Esophagus (tissue), 2 donors: ENCODE data around the gene C19orf73. TPM values are rescaled to one million over a fixed set of nuclear protein-coding genes. Genes with fewer than 3 reads are reported as not detected.

ENCODE experiments used
- H3K27ac ChIP-seq, 2 donors: one replicate each; pipeline ENCODE4 v1.5.1; 2013; ENCODE audit warnings: low read depth in 2 of 2, mild to moderate bottlenecking in 2 of 2, inconsistent platforms in 1 of 2, low read length in 1 of 2, moderate library complexity in 1 of 2
- H3K27me3 ChIP-seq, 2 donors: one replicate each; pipeline ENCODE4 v1.6.1; 2013; ENCODE audit warnings: low read length in 2 of 2, control low read depth in 1 of 2, mild to moderate bottlenecking in 1 of 2; ENCODE audit not compliant: insufficient read depth in 2 of 2, control insufficient read depth in 1 of 2
- H3K36me3 ChIP-seq, 2 donors: one replicate each; pipeline ENCODE4 v1.6.1; 2013; ENCODE audit warnings: low read length in 1 of 2; ENCODE audit not compliant: control insufficient read depth in 2 of 2, insufficient read depth in 2 of 2
- H3K4me1 ChIP-seq, 2 donors: one replicate each; pipeline ENCODE4 v1.6.1; 2013; ENCODE audit warnings: low read length in 1 of 2; ENCODE audit not compliant: control insufficient read depth in 2 of 2, insufficient read depth in 2 of 2
- H3K4me3 ChIP-seq, 2 donors: one replicate each; pipeline ENCODE4 v1.5.1; 2013; ENCODE audit warnings: low read length in 2 of 2, mild to moderate bottlenecking in 2 of 2, low read depth in 1 of 2, moderate library complexity in 1 of 2
- H3K9me3 ChIP-seq, 2 donors: one replicate each; pipeline ENCODE4 v1.6.1; 2013; ENCODE audit warnings: mild to moderate bottlenecking in 2 of 2, low read depth in 1 of 2, low read length in 1 of 2, moderate library complexity in 1 of 2; ENCODE audit not compliant: control insufficient read depth in 2 of 2, insufficient read depth in 1 of 2
- WGBS, 2 donors: extraction: QIAGEN DNeasy Blood & Tissue Kit; methylation state at CpG; one replicate each; pipeline ENCODE4 v1.1.7; 2013; 5-methylcytosine and 5-hydroxymethylcytosine counted together
- polyA plus RNA-seq, 2 donors: library from polyadenylated mRNA; stranded (reverse); fragments of 200-250 nt; gene quantifications; one replicate each; pipeline ENCODE4 v1.2.3, GENCODE V29; 2013
- donor health status: healthy with polysubstance abuse.
- donor health status: Bipolar disorder and iron deficiency.

C19orf73 gene
- polyA plus RNA-seq, 2 donors = 2.3 to 5.4 TPM

- 8 to 11% methylated on average over 61 to 68 of the region's 68 CpGs for WGBS, 2 donors
- Histone ChIP-seq H3K4me3 (peak overlapping the region; percentile 71 to 75), H3K27me3 (no peaks in the 10 kb centered on the region), H3K4me1 (peaks cover 2 to 17% of the 10 kb centered on the region in 2 donors), H3K27ac (peak overlapping the region; percentile 68 to 71), H3K36me3 (peaks cover 0 to 2% of the 10 kb centered on the region in 2 donors), H3K9me3 (no peaks in the 10 kb centered on the region)
Observed at GRCh38 chr19:49114630-49115363, 4.1 kb downstream of the C19orf73 start.

GRCh38 chr19:49113762-49114629 lies 4.9 kb downstream of the C19orf73 start, which contains the start of gene LIN7B:
Gene LIN7B, plus strand, starts transcription at chr19:49114370. Its CDS starts 35 bp downstream, at chr19:49114405.
- peak within 1 kb of the TSS; percentile 71 to 75 for H3K4me3 ChIP-seq
- H3K27me3 ChIP-seq = no peaks in the 10 kb centered on the region
- 0 to 1% methylated on average over 30 to 66 of the region's 66 CpGs for WGBS, 2 donors
- peaks cover 2 to 17% of the 10 kb centered on the region in 2 donors for H3K4me1 ChIP-seq
- H3K36me3 ChIP-seq = peaks cover 0 to 4% of the 10 kb centered on the region in 2 donors
- H3K27ac ChIP-seq = peak within 1 kb of the TSS; percentile 68 to 71
- H3K9me3 ChIP-seq = no peaks in the 10 kb centered on the region

- H3K9me3 ChIP-seq = no peaks in the 10 kb centered on the region
- H3K4me3 ChIP-seq = no peak overlapping the region
- H3K36me3 ChIP-seq = peaks cover 4 to 29% of the 10 kb centered on the region in 2 donors
- H3K4me1 ChIP-seq = peaks cover 0 to 8% of the 10 kb centered on the region in 2 donors
- H3K27ac ChIP-seq = no peak overlapping the region
- no peaks in the 10 kb centered on the region for H3K27me3 ChIP-seq
- WGBS, 2 donors = 77 to 80% methylated on average over 11 of the region's 11 CpGs
Observed at GRCh38 chr19:49111218-49111998, 7.5 kb downstream of the C19orf73 start.

GRCh38 chr19:49110567-49110966 lies 8.4 kb downstream of the C19orf73 start:
- Histone ChIP-seq H3K36me3 (peaks cover 4 to 32% of the 10 kb centered on the region in 2 donors), H3K4me3 (no peak overlapping the region), H3K27ac (no peak overlapping the region), H3K4me1 (peaks cover 0 to 8% of the 10 kb centered on the region in 2 donors), H3K9me3 (no peaks in the 10 kb centered on the region), H3K27me3 (no peaks in the 10 kb centered on the region)
- 26 to 51% methylated on average over 3 of the region's 3 CpGs for WGBS, 2 donors

- 81 to 88% methylated on average over 8 of the region's 8 CpGs for WGBS, 2 donors
- H3K9me3 ChIP-seq = no peaks in the 10 kb centered on the region
- H3K27me3 ChIP-seq = no peaks in the 10 kb centered on the region
- no peak overlapping the region for H3K4me3 ChIP-seq
- no peak overlapping the region for H3K27ac ChIP-seq
- H3K4me1 ChIP-seq = peaks cover 0 to 4% of the 10 kb centered on the region in 2 donors
- peaks cover 9 to 38% of the 10 kb centered on the region in 2 donors for H3K36me3 ChIP-seq
Observed at GRCh38 chr19:49109569-49110233, 9.2 kb downstream of the C19orf73 start.

DNA sequence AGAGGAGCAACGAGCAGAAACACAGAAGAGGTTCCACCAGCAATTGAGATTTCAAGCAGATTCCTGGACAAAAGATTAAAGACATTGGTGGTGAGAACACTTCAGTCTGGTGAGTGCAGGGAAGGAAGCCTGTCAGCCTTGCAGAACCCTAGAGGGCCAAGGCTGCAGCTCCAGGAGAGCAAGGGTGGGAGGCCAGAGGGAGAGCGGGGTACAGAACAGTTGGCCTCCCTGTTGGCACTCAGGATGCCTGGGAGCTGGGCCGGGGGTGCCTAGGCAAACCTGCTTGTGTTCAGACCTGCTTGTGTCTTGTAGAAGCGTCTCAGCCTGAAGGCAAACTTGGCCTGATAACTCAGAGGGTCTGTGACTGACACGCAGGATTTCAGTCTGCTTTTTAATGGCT lies 9.9 kb downstream of the C19orf73 start:
- WGBS, 2 donors = 67 to 74% methylated on average over 5 of the region's 5 CpGs
- peaks cover 10 to 44% of the 10 kb centered on the region in 2 donors for H3K36me3 ChIP-seq

DNA sequence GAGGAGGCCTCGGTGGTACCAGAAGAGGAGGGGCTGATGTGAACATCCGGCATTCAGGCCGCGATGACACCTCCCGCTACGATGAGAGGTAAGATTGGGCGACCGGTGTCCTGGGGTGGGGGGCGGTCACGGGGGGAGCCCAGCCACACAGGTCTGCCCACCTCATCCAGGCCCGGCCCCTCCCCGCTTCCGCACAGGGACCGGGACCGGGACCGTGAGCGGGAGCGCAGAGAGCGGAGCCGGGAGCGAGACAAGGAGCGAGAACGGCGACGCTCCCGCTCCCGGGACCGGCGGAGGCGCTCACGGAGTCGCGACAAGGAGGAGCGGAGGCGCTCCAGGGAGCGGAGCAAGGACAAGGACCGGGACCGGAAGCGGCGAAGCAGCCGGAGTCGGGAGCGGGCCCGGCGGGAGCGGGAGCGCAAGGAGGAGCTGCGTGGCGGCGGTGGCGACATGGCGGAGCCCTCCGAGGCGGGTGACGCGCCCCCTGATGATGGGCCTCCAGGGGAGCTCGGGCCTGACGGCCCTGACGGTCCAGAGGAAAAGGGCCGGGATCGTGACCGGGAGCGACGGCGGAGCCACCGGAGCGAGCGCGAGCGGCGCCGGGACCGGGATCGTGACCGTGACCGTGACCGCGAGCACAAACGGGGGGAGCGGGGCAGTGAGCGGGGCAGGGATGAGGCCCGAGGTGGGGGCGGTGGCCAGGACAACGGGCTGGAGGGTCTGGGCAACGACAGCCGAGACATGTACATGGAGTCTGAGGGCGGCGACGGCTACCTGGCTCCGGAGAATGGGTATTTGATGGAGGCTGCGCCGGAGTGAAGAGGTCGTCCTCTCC lies 11.1 kb downstream of the C19orf73 start:
- Histone ChIP-seq H3K9me3 (no peaks in the 10 kb centered on the region), H3K4me3 (no peak overlapping the region), H3K4me1 (no peaks in the 10 kb centered on the region), H3K36me3 (peaks cover 10 to 49% of the 10 kb centered on the region in 2 donors), H3K27ac (no peak overlapping the region), H3K27me3 (no peaks in the 10 kb centered on the region)
- WGBS, 2 donors = 93 to 96% methylated on average over 88 to 93 of the region's 93 CpGs

More for the DNA sequence above, 9.9 kb downstream of the C19orf73 start:
- no peaks in the 10 kb centered on the region for H3K9me3 ChIP-seq
- no peaks in the 10 kb centered on the region for H3K27me3 ChIP-seq
- no peak overlapping the region for H3K27ac ChIP-seq
- peaks cover 0 to 4% of the 10 kb centered on the region in 2 donors for H3K4me1 ChIP-seq
- no peak overlapping the region for H3K4me3 ChIP-seq

GRCh38 chr19:49106648-49107135 lies 12.3 kb downstream of the C19orf73 start:
- no peaks in the 10 kb centered on the region for H3K27me3 ChIP-seq
- no peaks in the 10 kb centered on the region for H3K4me1 ChIP-seq
- H3K27ac ChIP-seq = no peak overlapping the region
- no peaks in the 10 kb centered on the region for H3K9me3 ChIP-seq
- peaks cover 10 to 59% of the 10 kb centered on the region in 2 donors for H3K36me3 ChIP-seq
- 56 to 62% methylated on average over 12 of the region's 12 CpGs for WGBS, 2 donors
- no peak overlapping the region for H3K4me3 ChIP-seq
